GM18867 (cell line): ENCODE results near the gene PTTG1IP2.

Source experiments
- ATAC-seq: cut with Tn5 transposase; IDR thresholded peaks from one replicate; pipeline ENCODE4 v1.9.1; 2021; ENCODE audit warnings: mild to moderate bottlenecking, moderate library complexity; ENCODE audit not compliant: unreplicated experiment

Gene PTTG1IP2

GRCh38 chr7:90474284-90475210 is 5.1 kb downstream of the PTTG1IP2 start:
- ATAC-seq: no peak

GRCh38 chr7:90483251-90483650 is 13.8 kb downstream of the PTTG1IP2 start:
- ATAC-seq: no peak

GRCh38 chr7:90484706-90485105 is 15.3 kb downstream of the PTTG1IP2 start:
- no peak for ATAC-seq

GRCh38 chr7:90485734-90486316 is 16.4 kb downstream of the PTTG1IP2 start:
- no peak for ATAC-seq

- no peak for ATAC-seq
These were observed 18.4 kb downstream of the PTTG1IP2 start for GRCh38 chr7:90487808-90488207.

- ATAC-seq: no peak
These were observed 18.8 kb downstream of the PTTG1IP2 start for GRCh38 chr7:90488220-90488619.

- no peak for ATAC-seq
These were observed 22.8 kb downstream of the PTTG1IP2 start for GRCh38 chr7:90492250-90492649.

GRCh38 chr7:90495241-90495640 is 25.8 kb downstream of the PTTG1IP2 start:
- no peak for ATAC-seq

GRCh38 chr7:90502539-90502938 is 33.1 kb downstream of the PTTG1IP2 start:
- no peak for ATAC-seq

- no peak for ATAC-seq
These were observed 33.9 kb downstream of the PTTG1IP2 start for GRCh38 chr7:90503367-90503766.

- no peak for ATAC-seq
These were observed 38.3 kb downstream of the PTTG1IP2 start for GRCh38 chr7:90507692-90508091.

GRCh38 chr7:90511776-90512175 is 42.3 kb downstream of the PTTG1IP2 start:
- no peak for ATAC-seq

GRCh38 chr7:90512821-90513254 is 43.4 kb downstream of the PTTG1IP2 start:
- ATAC-seq: no peak

- no peak for ATAC-seq
These were observed 46.8 kb downstream of the PTTG1IP2 start for GRCh38 chr7:90516257-90516656.

GRCh38 chr7:90518630-90519029 is 49.2 kb downstream of the PTTG1IP2 start:
- no peak for ATAC-seq

GRCh38 chr7:90520484-90520883 is 51.0 kb downstream of the PTTG1IP2 start:
- no peak for ATAC-seq

GRCh38 chr7:90530263-90530662 is 60.8 kb downstream of the PTTG1IP2 start:
- no peak for ATAC-seq

GRCh38 chr7:90532231-90532929 is 62.9 kb downstream of the PTTG1IP2 start:
- ATAC-seq: peak; percentile 76

GRCh38 chr7:90536449-90536848 is 67.0 kb downstream of the PTTG1IP2 start:
- no peak for ATAC-seq

GRCh38 chr7:90538405-90538804 is 69.0 kb downstream of the PTTG1IP2 start:
- no peak for ATAC-seq

GRCh38 chr7:90540406-90540805 is 71.0 kb downstream of the PTTG1IP2 start:
- ATAC-seq: no peak

- ATAC-seq: no peak
These were observed 81.6 kb downstream of the PTTG1IP2 start for GRCh38 chr7:90551036-90551435.
